GM19395 (cell line): Measurements from ENCODE around the gene DPM1.

Source experiments
- ATAC-seq: cut with Tn5 transposase; IDR thresholded peaks from one replicate; pipeline ENCODE4 v1.9.1; 2021; ENCODE audit warnings: mild to moderate bottlenecking, moderate library complexity; ENCODE audit not compliant: unreplicated experiment

The DPM1 gene

GRCh38 chr20:50930976-50931305 is 27.4 kb downstream of the DPM1 start:
- ATAC-seq: peak; percentile 20

DNA sequence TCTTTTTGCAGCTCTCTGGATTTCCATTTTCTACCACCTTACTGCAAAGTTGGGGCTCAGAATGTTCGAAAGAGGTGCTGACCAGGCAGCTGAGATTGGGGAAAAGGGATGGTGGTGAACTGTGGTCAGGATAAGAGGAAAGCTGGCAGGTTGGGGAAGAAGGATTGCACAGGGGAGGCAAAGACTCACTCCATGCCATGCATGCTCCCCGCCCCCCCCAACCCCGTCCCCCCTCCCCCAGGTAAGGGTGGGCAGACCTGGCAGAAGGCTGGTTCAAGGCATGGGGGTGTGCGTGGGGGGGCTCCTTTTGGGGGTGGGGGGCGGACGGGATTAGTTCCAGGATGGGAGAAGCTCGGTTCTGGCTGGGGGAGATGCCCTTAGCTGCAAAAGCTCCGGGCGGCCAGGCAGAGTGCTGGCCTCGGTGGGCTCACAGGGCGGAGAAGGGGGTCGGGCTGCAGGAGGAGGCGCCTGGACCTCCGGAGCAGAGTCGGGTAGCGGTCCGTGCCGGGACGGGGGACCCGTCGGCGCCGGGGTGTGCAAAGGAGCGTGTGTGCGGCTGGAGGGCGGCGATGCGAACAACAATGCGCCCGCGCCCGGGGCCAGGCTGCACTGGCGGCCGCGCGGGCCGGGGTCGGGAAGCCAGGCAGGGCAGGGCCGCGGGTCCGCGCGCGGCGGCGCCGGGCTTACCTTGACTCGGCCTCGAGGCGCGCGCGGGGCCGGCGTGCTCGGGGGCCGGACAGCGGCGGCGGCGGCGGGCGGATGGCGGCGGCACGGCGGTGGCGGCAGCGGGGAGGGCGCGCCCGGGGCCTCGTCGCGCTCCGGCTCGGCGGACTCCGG is 28.0 kb downstream of the DPM1 start:
- ATAC-seq: peak; percentile 1

DNA sequence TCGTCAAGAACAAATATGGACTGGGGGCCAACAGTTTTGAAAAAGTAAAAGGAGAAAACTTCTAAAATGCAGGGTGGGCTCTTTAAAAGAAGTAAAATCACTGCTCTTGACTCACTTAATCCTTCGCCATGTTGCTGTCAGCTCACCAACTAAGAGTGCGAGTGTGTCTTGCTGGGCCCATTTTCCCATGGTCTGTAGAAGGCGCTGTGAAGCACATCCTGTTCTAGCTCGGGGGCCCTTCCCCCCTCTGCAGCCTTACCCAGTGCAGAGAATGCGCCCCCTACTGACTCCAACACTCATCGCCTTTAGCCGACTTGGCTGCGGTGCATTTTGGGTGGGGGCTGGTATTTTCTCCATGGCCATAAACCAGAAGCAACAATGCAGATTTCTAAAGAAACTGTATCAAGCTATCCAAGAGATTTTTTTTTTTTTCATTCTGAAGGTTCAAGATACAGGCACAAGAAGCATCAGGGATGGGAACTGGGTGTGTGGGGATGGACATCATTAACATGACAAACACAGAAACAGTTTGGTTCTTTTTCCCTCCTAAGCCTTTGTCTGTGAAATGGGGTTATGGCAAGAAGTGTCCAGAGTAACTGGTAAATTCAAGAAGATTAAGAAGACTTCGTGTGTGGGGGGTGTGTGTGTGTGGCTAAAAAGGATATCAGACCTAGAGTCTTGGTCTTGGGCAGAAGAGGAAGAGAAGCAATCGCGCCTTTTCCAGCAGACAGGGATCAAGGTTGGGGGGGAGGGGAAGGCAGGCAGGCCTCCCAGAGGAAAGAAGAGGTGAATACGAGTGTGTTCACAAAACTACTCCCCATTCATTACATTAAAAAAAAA is 28.8 kb downstream of the DPM1 start:
- peak; percentile 65 for ATAC-seq

- no peak for ATAC-seq
Observed at GRCh38 chr20:50928469-50928868, 29.9 kb downstream of the DPM1 start.

DNA sequence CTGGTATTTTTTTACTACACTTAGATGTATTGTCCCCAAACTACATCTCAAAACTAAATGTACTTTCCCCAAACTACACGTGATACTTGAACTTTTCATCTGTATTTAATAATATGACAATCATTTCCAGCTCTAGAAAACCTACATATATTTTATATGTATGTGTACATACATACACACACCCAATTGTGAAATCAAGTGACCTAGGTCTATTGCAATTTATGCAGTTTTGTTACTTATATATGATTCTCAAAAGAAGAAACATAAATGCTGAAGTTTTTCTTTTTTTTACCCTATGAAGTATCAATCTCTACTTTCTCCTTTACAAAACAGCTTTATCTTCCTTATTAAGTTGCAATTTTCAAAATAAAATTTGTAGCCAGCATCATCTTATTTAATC is 31.8 kb downstream of the DPM1 start:
- ATAC-seq: no peak

GRCh38 chr20:50924261-50924920 is 33.9 kb downstream of the DPM1 start:
- ATAC-seq: no peak

DNA sequence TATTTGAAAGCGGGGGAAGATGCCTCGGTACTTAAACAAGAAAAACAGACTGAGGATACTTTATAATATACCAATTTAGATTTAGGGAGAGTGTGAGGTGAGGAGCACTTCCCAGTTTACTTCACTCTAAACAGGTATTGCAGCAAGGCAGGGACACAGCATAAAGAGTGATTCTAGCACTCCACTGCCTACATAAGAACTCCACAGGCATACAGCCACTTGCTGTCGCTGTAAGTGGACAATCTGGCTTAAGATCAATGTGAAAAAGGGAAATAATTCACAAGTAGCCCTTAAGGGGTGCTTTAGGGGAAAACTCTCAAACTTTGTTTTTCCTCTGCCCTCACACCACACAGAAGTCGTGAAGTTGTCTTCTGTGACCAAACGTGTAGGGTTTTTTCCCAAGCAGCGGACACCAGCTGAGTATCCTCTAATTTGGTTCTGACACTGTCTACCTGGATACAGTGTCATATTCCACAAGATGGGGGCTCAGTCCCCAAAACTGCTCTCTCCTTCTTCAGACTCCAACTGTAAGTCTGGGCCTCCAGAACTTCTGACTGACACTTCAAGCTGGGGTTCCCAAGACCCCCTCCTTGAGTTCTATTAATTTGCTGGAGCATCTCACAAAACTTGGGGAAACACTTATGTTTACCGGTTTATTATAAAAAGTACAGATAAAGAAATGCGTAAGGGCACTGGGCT is 36.4 kb downstream of the DPM1 start:
- ATAC-seq: no peak

- ATAC-seq: no peak
Observed at GRCh38 chr20:50920997-50921396, 37.3 kb downstream of the DPM1 start.

DNA sequence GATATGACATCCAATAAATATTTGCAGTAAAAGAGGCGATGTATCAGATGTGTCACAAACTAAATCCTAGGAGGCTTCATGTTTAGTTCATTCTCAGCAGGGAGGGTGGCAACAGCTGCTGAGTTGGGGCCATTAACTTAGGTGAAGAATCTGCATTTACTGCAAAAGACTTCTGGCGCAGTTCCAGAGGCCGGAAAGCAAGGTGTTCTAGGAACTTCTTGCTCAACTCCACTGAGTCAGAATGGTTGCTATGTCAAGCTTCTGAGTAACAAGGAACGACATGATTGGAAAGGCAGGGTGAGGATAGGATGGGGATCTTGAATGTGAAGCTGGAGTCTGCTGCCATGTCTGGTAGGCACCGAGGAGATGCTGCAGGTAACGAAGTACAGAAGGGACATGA is 38.8 kb downstream of the DPM1 start:
- ATAC-seq: no peak

DNA sequence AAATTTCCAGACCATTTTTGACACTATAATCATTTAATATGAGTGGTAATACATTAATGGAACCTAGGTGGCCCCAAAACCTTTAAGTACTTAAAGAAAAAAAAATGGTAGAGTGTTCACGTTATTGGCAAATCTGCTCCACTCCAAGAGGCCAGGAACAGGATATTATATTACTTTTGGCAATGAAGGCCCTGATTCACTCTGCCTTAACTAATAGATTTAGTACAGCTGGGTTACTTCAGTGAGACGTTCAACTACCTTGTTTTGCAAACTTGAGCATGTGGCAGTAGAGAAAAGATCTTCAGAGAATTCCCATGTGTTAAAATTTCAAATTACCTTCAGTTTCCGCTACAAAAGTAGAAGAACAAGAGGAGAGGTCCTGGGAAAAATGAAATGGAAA is 39.9 kb downstream of the DPM1 start:
- ATAC-seq: no peak

DNA sequence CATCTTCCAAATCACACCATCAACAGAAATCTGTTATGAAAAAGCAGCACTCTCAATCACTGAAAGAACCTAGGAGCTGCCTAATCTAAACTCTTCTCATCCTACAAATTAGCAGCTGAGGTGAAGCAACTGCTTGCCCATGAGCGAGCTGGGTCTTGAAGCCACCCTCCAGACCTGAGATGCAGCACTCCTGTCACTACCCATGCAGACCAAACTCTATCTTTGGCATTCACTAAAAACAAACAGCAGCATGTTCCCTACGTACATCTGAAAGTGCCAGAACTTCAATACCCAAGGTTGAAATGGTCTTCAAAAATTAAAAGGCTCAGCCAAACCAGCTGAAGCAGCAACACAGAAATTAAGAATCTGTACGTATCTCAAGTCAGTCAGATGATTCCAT is 41.4 kb downstream of the DPM1 start:
- ATAC-seq: no peak

GRCh38 chr20:50916257-50916656 is 42.1 kb downstream of the DPM1 start:
- no peak for ATAC-seq

DNA sequence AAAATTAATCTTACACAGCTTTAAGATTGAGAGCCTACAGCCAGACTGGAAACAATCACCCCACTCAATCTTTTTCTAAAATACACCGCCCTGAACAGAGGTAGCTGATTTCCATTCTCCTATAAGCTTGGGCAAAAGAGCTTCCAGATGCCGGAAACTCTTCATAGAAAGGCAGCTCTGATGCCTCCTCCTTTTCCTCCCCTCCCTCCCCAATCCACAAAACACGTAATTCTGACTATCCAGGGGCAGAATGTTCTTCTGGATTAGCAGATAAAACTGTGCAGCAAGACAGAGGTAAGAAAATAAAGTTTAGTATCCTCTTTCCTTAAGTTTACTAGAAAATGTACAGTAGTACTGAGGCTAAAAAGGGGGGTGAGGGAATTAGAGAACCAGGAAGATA is 42.9 kb downstream of the DPM1 start:
- ATAC-seq: no peak

DNA sequence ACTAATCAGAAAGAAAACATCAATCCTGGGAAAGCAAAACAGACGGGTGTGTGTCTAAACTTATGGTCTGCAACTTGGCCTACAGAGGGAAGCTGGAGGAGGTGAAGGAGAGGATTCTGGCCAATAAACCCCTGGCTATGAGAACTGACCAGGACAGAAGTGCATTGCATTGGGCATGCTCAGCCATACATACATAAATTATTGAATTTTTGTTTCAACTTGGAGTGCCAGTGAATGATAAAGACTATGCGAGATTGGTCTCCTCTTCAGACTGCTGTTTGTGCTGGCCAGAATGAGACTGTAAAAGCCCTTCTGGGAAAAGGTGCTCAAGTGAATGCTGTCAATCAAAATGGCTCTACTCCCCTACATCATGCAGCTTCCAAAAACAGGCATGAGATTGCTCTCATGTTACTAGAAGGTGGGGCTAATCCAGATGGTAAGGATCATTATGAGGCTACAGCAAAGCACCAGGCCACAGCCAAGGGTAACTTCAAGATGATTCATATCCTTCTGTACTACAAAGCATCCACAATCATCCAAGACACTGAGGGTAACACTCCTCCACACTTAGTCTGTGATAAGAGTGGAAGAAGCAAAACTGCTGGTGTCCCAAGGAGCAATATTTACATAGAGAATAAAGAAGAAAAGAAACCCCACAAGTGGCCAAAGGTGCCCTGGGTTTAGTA is 44.5 kb downstream of the DPM1 start:
- no peak for ATAC-seq

GRCh38 chr20:50911716-50912115 is 46.6 kb downstream of the DPM1 start:
- ATAC-seq: no peak

DNA sequence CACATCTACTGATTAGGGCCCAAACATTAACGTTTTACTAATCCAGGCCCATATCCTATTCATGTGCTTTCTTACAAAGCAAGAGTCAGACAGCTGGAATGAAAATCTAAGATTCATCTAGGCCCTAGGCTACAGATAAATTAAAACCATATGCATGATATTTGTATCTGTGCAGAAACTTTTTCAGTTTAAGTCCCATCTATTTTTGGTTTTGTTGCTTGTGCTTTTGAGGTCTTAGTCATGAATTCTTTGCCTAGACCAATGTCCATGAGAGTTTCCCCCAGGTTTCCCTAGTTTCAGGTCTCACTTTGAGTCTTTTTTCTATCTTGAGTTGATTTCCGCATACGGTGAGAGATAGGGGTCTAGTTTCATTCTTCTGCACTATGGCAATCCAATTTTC is 47.3 kb downstream of the DPM1 start:
- no peak for ATAC-seq

- ATAC-seq: no peak
Observed at GRCh38 chr20:50909413-50909812, 48.9 kb downstream of the DPM1 start.

GRCh38 chr20:50904067-50904570 is 54.2 kb downstream of the DPM1 start:
- ATAC-seq: no peak

DNA sequence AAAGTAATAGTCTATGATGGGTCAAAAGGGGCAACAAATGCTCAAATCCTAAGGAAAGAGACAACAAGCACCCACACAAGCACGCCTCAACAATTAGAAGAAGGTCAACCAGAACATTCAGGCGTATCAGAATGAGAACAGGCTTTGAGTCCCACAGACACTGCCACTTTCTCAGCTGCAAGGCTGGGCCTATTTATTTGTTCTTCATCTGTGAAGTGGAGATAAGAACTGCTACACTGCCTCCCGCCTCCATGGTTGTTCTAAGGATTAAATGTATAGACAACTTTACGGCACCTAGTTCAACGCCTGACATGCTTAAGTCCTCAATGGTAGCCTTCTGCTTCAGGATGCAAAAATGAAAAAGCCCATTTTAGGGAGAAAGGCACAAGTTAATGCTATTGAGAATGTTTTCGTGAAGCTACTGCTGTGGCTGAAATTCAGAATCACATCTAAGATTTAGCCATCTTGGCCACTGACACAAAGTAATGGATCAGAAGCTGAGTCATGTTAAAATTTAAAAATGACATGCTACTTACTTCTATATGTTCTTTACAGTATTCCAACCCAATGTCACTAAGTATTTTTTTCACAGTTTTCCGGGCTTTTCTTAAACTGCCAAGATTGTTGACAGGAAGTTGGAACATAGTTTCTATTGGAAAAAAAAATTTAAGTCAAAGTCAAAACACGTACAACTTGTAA is 54.8 kb downstream of the DPM1 start:
- ATAC-seq: no peak

DNA sequence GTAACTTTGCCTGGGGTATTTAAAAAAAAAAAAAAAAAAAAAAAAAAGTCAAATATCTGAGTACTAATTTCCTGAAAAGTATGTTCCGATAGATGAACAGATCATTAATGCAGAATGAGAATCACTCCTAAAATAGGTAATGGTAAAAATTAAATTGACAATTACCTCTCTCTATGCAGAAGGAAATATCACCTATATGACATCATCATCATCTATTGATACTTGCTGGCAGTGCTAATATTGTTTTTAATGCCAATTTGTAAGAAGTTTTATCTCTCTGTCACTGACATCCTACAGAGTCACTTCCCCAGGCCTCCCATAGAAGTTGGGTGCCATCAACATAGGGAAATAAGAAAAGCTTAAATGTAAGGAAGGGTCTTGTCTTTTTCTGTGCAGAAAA is 57.0 kb downstream of the DPM1 start:
- no peak for ATAC-seq
